CD8-positive, alpha-beta memory T cell (primary cell): Measurements from ENCODE around the gene AMY1B. TPM values are rescaled to one million over a fixed set of nuclear protein-coding genes. Genes with fewer than 3 reads are reported as not detected.
"Not testable (repeated sequence)": the region's sequence is repeated elsewhere in the genome, so short reads cannot be mapped to it uniquely, and the experiment has no call there.

Experiments used
- CTCF ChIA-PET: fragments of 350-600 bp; sonication (Branson Sonifier 250); formaldehyde crosslinking; loops from one replicate; lab custom pipeline; 2021; ENCODE audit warnings: antibody characterized with exemption; lab: Charles Lee
- POLR2A ChIA-PET: fragments of 350-600 bp; sonication (Branson Sonifier 250); formaldehyde crosslinking; loops from one replicate; lab custom pipeline; 2021; ENCODE audit warnings: antibody characterized with exemption; lab: Charles Lee
- DNase-seq, 5 donors: peaks; one replicate each; pipeline versions ENCODE4 v3.0.0 to v3.0.0-alpha.2; 2020 to 2022; ENCODE audit warnings: mixed read lengths in 1 of 5
- H3K27ac ChIP-seq: one replicate; pipeline ENCODE4 v1.7.0; 2013; ENCODE audit warnings: low read depth, mild to moderate bottlenecking, low read length, moderate library complexity
- H3K27me3 ChIP-seq: 2 replicates; pipeline ENCODE4 v1.7.0; 2013; ENCODE audit warnings: low read length, mild to moderate bottlenecking; ENCODE audit not compliant: insufficient read depth, poor library complexity, severe bottlenecking
- H3K36me3 ChIP-seq: 2 replicates; pipeline ENCODE4 v1.7.0; 2013; ENCODE audit warnings: mild to moderate bottlenecking, low read length, moderate library complexity; ENCODE audit not compliant: insufficient read depth
- H3K4me1 ChIP-seq: 2 replicates; pipeline ENCODE4 v1.7.0; 2013; ENCODE audit warnings: mild to moderate bottlenecking, low read length, moderate library complexity; ENCODE audit not compliant: insufficient read depth
- H3K4me3 ChIP-seq: 2 replicates; pipeline ENCODE4 v1.7.0; 2013; ENCODE audit warnings: mild to moderate bottlenecking, low read length
- H3K9me3 ChIP-seq: 2 replicates; pipeline ENCODE4 v1.7.0; 2013; ENCODE audit warnings: mild to moderate bottlenecking, low read length
- H3K27ac Mint-ChIP-seq, 8 donors: one replicate each; pipeline ENCODE4 v1.8.0; 2020 to 2021; ENCODE audit warnings: mixed read lengths in 8 of 8, mild to moderate bottlenecking in 6 of 8, inconsistent platforms in 3 of 8, moderate library complexity in 3 of 8
- H3K27me3 Mint-ChIP-seq, 2 donors: one replicate each; pipeline ENCODE4 v1.8.0; 2020 to 2021; ENCODE audit warnings: mixed read lengths in 2 of 2, mild to moderate bottlenecking in 1 of 2, moderate library complexity in 1 of 2
- H3K36me3 Mint-ChIP-seq, 3 donors: one replicate each; pipeline ENCODE4 v1.8.0; 2020 to 2021; ENCODE audit warnings: mixed read lengths in 3 of 3, inconsistent platforms in 1 of 3, mild to moderate bottlenecking in 1 of 3
- H3K4me1 Mint-ChIP-seq, 3 donors: one replicate each; pipeline ENCODE4 v1.8.0; 2020 to 2021; ENCODE audit warnings: mixed read lengths in 3 of 3, inconsistent platforms in 1 of 3, mild to moderate bottlenecking in 1 of 3
- H3K4me3 Mint-ChIP-seq, 7 donors: one replicate each; pipeline ENCODE4 v1.8.0; 2020 to 2021; ENCODE audit warnings: mixed read lengths in 7 of 7, mild to moderate bottlenecking in 6 of 7, moderate library complexity in 4 of 7, inconsistent platforms in 2 of 7
- H3K9me3 Mint-ChIP-seq, 5 donors: one replicate each; pipeline ENCODE4 v1.8.0; 2020 to 2022; ENCODE audit warnings: mixed read lengths in 5 of 5, mild to moderate bottlenecking in 3 of 5, moderate library complexity in 2 of 5, inconsistent platforms in 1 of 5
- polyA plus RNA-seq: library from polyadenylated mRNA; unstranded; fragments of 300-500 nt; fragmentation: Illumina TruSeq; gene quantifications from one replicate; pipeline ENCODE4 v1.2.3, GENCODE V29; 2021
- total RNA-seq, 2 experiments: library from RNA; stranded (reverse); gene quantifications; one replicate each; pipeline ENCODE4 v1.2.3, GENCODE V29; 2021

The AMY1B gene
- total RNA-seq (not detected), polyA plus RNA-seq (not detected)

GRCh38 chr1:103696110-103696509 is at the start of gene AMY1B:
Gene AMY1B (minus strand): TSS chr1:103696210. CDS start chr1:103695639, 571 bp downstream.
- DNase-seq, H3K27ac ChIP-seq, CTCF ChIA-PET, H3K9me3 ChIP-seq, H3K4me3 ChIP-seq, H3K36me3 Mint-ChIP-seq, POLR2A ChIA-PET, H3K27ac Mint-ChIP-seq, H3K27me3 Mint-ChIP-seq, H3K4me3 Mint-ChIP-seq, H3K4me1 Mint-ChIP-seq, H3K36me3 ChIP-seq, H3K9me3 Mint-ChIP-seq, H3K27me3 ChIP-seq, H3K4me1 ChIP-seq: not testable (repeated sequence)

DNA sequence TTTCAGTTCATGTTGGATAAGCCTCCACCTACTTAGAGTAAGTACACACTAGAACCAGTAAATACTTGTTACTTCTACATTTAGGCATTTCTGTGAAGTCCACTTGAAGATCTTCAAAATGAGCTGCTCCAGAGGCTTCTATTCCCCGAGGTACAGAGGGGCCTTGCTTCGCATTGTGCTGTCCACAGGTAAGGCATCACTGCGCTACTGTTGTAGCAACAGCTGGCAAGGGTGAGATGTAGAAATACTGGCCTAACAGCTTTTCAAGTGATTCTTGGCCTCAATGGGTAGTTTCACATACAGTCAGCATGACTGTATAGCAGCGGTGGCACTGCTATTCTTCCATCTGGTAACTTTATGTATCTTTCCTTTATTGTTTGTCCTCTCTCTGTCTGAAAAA is 49.0 kb upstream of the AMY1B start:
- DNase-seq, H3K9me3 ChIP-seq, CTCF ChIA-PET, H3K36me3 Mint-ChIP-seq, H3K4me1 Mint-ChIP-seq, H3K36me3 ChIP-seq, H3K4me1 ChIP-seq, H3K27me3 Mint-ChIP-seq, H3K4me3 ChIP-seq, H3K9me3 Mint-ChIP-seq, POLR2A ChIA-PET, H3K27me3 ChIP-seq, H3K27ac Mint-ChIP-seq, H3K4me3 Mint-ChIP-seq, H3K27ac ChIP-seq: not testable (repeated sequence)

GRCh38 chr1:103744449-103744848 is 48.4 kb upstream of the AMY1B start:
- H3K4me3 Mint-ChIP-seq, DNase-seq, H3K4me1 ChIP-seq, H3K36me3 Mint-ChIP-seq, POLR2A ChIA-PET, H3K4me1 Mint-ChIP-seq, H3K4me3 ChIP-seq, H3K27me3 ChIP-seq, H3K36me3 ChIP-seq, H3K9me3 ChIP-seq, H3K27me3 Mint-ChIP-seq, H3K27ac Mint-ChIP-seq, H3K27ac ChIP-seq, CTCF ChIA-PET, H3K9me3 Mint-ChIP-seq: not testable (repeated sequence)

DNA sequence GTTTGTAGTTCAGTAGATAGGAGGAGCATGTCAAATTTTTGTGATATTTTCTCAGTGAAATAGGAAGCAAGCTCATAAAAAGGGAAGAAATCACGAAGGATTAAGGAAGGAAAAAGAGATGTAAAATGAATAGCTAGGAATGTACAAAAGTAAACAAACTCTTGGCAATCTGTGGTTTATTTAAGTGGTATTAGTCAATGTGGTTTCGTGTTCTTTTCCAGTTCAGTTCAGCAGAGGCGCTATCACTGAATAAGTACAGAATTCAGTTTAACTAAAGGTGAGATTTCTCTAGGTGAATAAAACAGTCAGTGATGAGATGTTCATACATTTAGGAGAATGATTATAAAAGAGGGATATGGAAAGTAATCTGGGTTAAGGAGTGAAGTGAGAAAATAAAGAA is 42.0 kb upstream of the AMY1B start:
- H3K4me1 ChIP-seq, H3K4me1 Mint-ChIP-seq, H3K9me3 ChIP-seq, H3K27me3 Mint-ChIP-seq, H3K4me3 ChIP-seq, DNase-seq, H3K27ac ChIP-seq, H3K27me3 ChIP-seq, H3K9me3 Mint-ChIP-seq, POLR2A ChIA-PET, H3K27ac Mint-ChIP-seq, H3K36me3 ChIP-seq, CTCF ChIA-PET, H3K4me3 Mint-ChIP-seq, H3K36me3 Mint-ChIP-seq: not testable (repeated sequence)

DNA sequence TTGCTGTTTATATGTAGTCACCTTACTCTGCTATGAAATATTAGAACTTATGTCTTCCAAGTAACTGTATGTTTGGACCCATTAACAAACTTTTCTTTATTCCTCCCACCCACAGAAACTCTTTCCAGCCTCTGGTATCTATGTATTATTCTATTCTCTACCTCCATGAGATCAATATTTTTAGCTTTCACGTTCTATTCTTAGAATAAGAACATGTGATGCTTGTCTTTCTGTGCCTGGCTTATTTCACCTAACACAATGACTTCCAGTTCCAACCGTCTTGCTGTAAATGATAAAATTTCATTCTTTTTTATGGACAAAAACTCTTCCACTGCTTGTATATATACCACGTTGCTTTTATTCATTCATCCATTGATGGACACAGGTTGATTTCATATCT is 39.3 kb upstream of the AMY1B start:
- H3K9me3 ChIP-seq, H3K4me1 ChIP-seq, CTCF ChIA-PET, H3K27me3 ChIP-seq, H3K27me3 Mint-ChIP-seq, H3K27ac Mint-ChIP-seq, POLR2A ChIA-PET, H3K36me3 ChIP-seq, H3K4me3 ChIP-seq, H3K36me3 Mint-ChIP-seq, H3K4me1 Mint-ChIP-seq, H3K27ac ChIP-seq, H3K9me3 Mint-ChIP-seq, DNase-seq, H3K4me3 Mint-ChIP-seq: not testable (repeated sequence)

- H3K27ac ChIP-seq, H3K9me3 ChIP-seq, DNase-seq, H3K27me3 ChIP-seq, CTCF ChIA-PET, H3K4me3 Mint-ChIP-seq, H3K27me3 Mint-ChIP-seq, H3K36me3 ChIP-seq, H3K4me3 ChIP-seq, H3K27ac Mint-ChIP-seq, H3K4me1 Mint-ChIP-seq, H3K4me1 ChIP-seq, H3K36me3 Mint-ChIP-seq, POLR2A ChIA-PET, H3K9me3 Mint-ChIP-seq: not testable (repeated sequence)
These were observed 25.5 kb upstream of the AMY1B start for GRCh38 chr1:103721473-103721872.

DNA sequence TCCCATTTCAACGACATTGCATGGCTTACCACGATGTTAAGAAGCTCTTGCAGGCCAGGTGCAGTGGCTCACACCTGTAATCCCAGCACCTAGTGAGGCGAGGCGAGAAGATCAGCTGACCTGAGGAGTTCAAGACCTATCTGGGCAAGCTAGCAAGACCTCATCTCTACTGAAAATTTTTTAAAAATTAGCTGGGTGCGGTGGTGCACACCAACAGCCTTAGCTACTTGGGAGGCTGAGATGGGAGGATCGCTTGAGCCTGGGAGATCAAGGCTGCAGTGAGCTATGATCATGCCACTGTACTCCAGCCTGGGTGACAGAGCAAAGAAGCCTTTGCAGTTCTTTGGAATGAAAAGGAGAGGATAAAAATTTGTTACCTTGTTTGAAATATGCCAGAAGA is 21.4 kb upstream of the AMY1B start:
- H3K4me3 Mint-ChIP-seq, H3K9me3 ChIP-seq, H3K27ac Mint-ChIP-seq, POLR2A ChIA-PET, H3K27me3 Mint-ChIP-seq, H3K4me3 ChIP-seq, CTCF ChIA-PET, H3K4me1 Mint-ChIP-seq, H3K4me1 ChIP-seq, H3K36me3 Mint-ChIP-seq, H3K9me3 Mint-ChIP-seq, H3K36me3 ChIP-seq, DNase-seq, H3K27ac ChIP-seq, H3K27me3 ChIP-seq: not testable (repeated sequence)

GRCh38 chr1:103710381-103710780 is 14.4 kb upstream of the AMY1B start:
- H3K27ac Mint-ChIP-seq, H3K36me3 ChIP-seq, POLR2A ChIA-PET, H3K27me3 ChIP-seq, H3K36me3 Mint-ChIP-seq, H3K4me1 Mint-ChIP-seq, H3K4me3 ChIP-seq, H3K27ac ChIP-seq, DNase-seq, H3K27me3 Mint-ChIP-seq, CTCF ChIA-PET, H3K4me3 Mint-ChIP-seq, H3K4me1 ChIP-seq, H3K9me3 Mint-ChIP-seq, H3K9me3 ChIP-seq: not testable (repeated sequence)

DNA sequence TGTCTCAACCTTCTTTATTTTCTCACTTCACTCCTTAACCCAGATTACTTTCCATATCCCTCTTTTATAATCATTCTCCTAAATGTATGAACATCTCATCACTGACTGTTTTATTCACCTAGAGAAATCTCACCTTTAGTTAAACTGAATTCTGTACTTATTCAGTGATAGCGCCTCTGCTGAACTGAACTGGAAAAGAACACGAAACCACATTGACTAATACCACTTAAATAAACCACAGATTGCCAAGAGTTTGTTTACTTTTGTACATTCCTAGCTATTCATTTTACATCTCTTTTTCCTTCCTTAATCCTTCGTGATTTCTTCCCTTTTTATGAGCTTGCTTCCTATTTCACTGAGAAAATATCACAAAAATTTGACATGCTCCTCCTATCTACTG is 11.7 kb upstream of the AMY1B start:
- H3K4me1 ChIP-seq, DNase-seq, H3K4me1 Mint-ChIP-seq, CTCF ChIA-PET, H3K27me3 Mint-ChIP-seq, H3K9me3 Mint-ChIP-seq, H3K36me3 ChIP-seq, H3K9me3 ChIP-seq, H3K27ac ChIP-seq, H3K4me3 ChIP-seq, H3K36me3 Mint-ChIP-seq, H3K4me3 Mint-ChIP-seq, POLR2A ChIA-PET, H3K27ac Mint-ChIP-seq, H3K27me3 ChIP-seq: not testable (repeated sequence)
